GM12878 (cell line): Measurements from ENCODE around the gene PCCA. TPM values are rescaled to one million over a fixed set of nuclear protein-coding genes. Genes with fewer than 3 reads are reported as not detected.

Experiments used
- ATAC-seq: fragments of 200-7000 bp; cut with Tn5 transposase; 3 replicates; pipeline ENCODE4 v1.9.1; 2020; ENCODE audit warnings: mild to moderate bottlenecking, moderate library complexity
- BruUV-seq: library from RNA; stranded (reverse); fragments of 400-500 nt; replicated peaks from 2 replicates; lab custom pipeline; 2021; lab: Mats Ljungman, UMichigan
- CTCF ChIA-PET: fragments of 300-600 bp; sonication (Branson Sonifier 250); formaldehyde crosslinking; extraction: SDS; loops from one replicate; lab custom pipeline; 2021; ENCODE audit warnings: inconsistent platforms; lab: Yijun Ruan, JAX
- POLR2A ChIA-PET: fragments of 350-600 bp; formaldehyde crosslinking; extraction: SDS; loops from one replicate; lab custom pipeline; 2021; ENCODE audit warnings: inconsistent platforms; lab: Charles Lee
- RAD21 ChIA-PET: fragments of 300-600 bp; sonication (Branson Sonifier 250); formaldehyde crosslinking; loops from one replicate; lab custom pipeline; 2023; ENCODE audit warnings: antibody characterized with exemption; ENCODE audit not compliant: unreplicated experiment; lab: Charles Lee
- SMC1A ChIA-PET: fragments of 300-600 bp; sonication (Branson Sonifier 250); formaldehyde crosslinking; loops from one replicate; lab custom pipeline; 2023; ENCODE audit not compliant: unreplicated experiment, uncharacterized antibody; lab: Charles Lee
- DNase-seq: peaks from one replicate; pipeline ENCODE4 v3.0.0-alpha.2; 2011; ENCODE audit warnings: low read depth, low spot score
- FAIRE-seq: peaks from 3 replicates; lab custom pipeline; 2011; peaks lifted over from hg19 to GRCh38; lab: Jason Lieb, UNC
- H2AFZ ChIP-seq: 2 replicates; pipeline ENCODE4 v1.6.0; 2011; ENCODE audit warnings: low read depth, low read length, control low read depth; ENCODE audit not compliant: control insufficient read depth
- H3K27ac ChIP-seq: 2 replicates; pipeline ENCODE4 v1.5.1; 2011; ENCODE audit warnings: control low read depth; ENCODE audit not compliant: control insufficient read depth, insufficient read depth
- H3K27me3 ChIP-seq, 2 experiments: replicated peaks in 1 of 2; 2 replicates each; pipeline versions ENCODE4 v1.6.0 to v1.6.1; 2011; ENCODE audit warnings: low read length in 1 of 2; ENCODE audit not compliant: control insufficient read depth in 2 of 2, insufficient read depth in 2 of 2
- H3K36me3 ChIP-seq, 2 experiments: 2 replicates each; pipeline ENCODE4 v1.5.1; 2011; ENCODE audit warnings: low read length in 1 of 2; ENCODE audit not compliant: control insufficient read depth in 2 of 2, insufficient read depth in 2 of 2
- H3K4me1 ChIP-seq: 2 replicates; pipeline ENCODE4 v1.6.1; 2011; ENCODE audit warnings: mild to moderate bottlenecking, low read length, moderate library complexity, mixed read lengths; ENCODE audit not compliant: control insufficient read depth, insufficient read depth
- H3K4me2 ChIP-seq: 2 replicates; pipeline ENCODE4 v1.6.0; 2011; ENCODE audit warnings: control low read depth; ENCODE audit not compliant: control insufficient read depth, insufficient read depth
- H3K4me3 ChIP-seq: fragments of 200-600 bp; sonication (generic); 2 replicates; pipeline ENCODE4 v1.5.1; 2016
- H3K79me2 ChIP-seq: 2 replicates; pipeline ENCODE4 v1.6.0; 2011; ENCODE audit warnings: low read length; ENCODE audit not compliant: control insufficient read depth, insufficient read depth
- H3K9ac ChIP-seq: 2 replicates; pipeline ENCODE4 v1.8.0; 2011; ENCODE audit warnings: low read length, control low read depth, mixed read lengths; ENCODE audit not compliant: control insufficient read depth, insufficient read depth
- H3K9me3 ChIP-seq: replicated peaks from 3 replicates; pipeline ENCODE4 v1.5.1; 2011; ENCODE audit warnings: mild to moderate bottlenecking, low read length; ENCODE audit not compliant: control insufficient read depth, insufficient read depth
- H4K20me1 ChIP-seq: 2 replicates; pipeline ENCODE4 v1.6.0; 2011; ENCODE audit not compliant: control insufficient read depth, insufficient read depth
- CREB1 ChIP-seq: IDR thresholded peaks from 2 replicates; pipeline ENCODE4 v1.6.1; 2012; ENCODE audit warnings: low read depth, mild to moderate bottlenecking, inconsistent platforms
- EZH2 ChIP-seq: IDR thresholded peaks from 2 replicates; pipeline ENCODE4 v1.6.1; 2012; ENCODE audit warnings: low read depth, mild to moderate bottlenecking, control low read depth, inconsistent platforms, low read length, borderline replicate concordance; ENCODE audit not compliant: control insufficient read depth
- GABPA ChIP-seq: IDR thresholded peaks from 2 replicates; pipeline ENCODE4 v1.6.1; 2014; ENCODE audit warnings: antibody characterized with exemption, low read depth, mild to moderate bottlenecking, inconsistent platforms
- NBN ChIP-seq: fragments of 450-650 bp; IDR thresholded peaks from 2 replicates; pipeline ENCODE4 v1.6.1; 2016
- POLR2AphosphoS5 ChIP-seq: IDR thresholded peaks from 2 replicates; pipeline ENCODE4 v1.6.1; 2011; ENCODE audit warnings: mild to moderate bottlenecking, low read length, inconsistent platforms
- SMC3 ChIP-seq: IDR thresholded peaks from 2 replicates; pipeline ENCODE4 v1.6.1; 2011; ENCODE audit warnings: low read length, improper control_type of control experiment, borderline replicate concordance
- ZNF24 ChIP-seq: fragments of 450-650 bp; IDR thresholded peaks from 2 replicates; pipeline ENCODE4 v1.6.1; 2017; ENCODE audit warnings: antibody characterized with exemption, mild to moderate bottlenecking
- ZNF622 ChIP-seq: fragments of 450-650 bp; IDR thresholded peaks from 2 replicates; pipeline ENCODE4 v1.6.1; 2017; ENCODE audit warnings: mild to moderate bottlenecking, inconsistent platforms
- WGBS: methylation state at CpG from one replicate; pipeline ENCODE4 v1.1.6; 2016; ENCODE audit warnings: low lambda C conversion rate; ENCODE audit not compliant: insufficient replicate concordance, insufficient coverage; ENCODE audit errors: missing lambda C conversion rate; 5-methylcytosine and 5-hydroxymethylcytosine counted together
- in situ Hi-C: fragments of 300-500 bp; cut with MboI; formaldehyde crosslinking; loops from 9 replicates; pipeline ENCODE4 v1.14.3; 2018; ENCODE audit warnings: mixed read lengths
- intact Hi-C: fragments of 100-400 bp; cut with micrococcal nuclease; formaldehyde crosslinking; loops from one replicate; pipeline ENCODE4 v1.14.2; 2022; ENCODE audit not compliant: unreplicated experiment
- polyA plus RNA-seq, 11 experiments: library from polyadenylated mRNA; depleted of rRNA in 4 of 11; unstranded in 6 of 11; stranded (reverse) in 5 of 11; fragments of >200 nt; fragmentation: Nextera tagmentation in 4 of 11; fragmentation: Illumina TruSeq in 1 of 11; extraction: Ambion mirVana in 4 of 11; extraction: Trizol in 1 of 11; gene quantifications; 1 replicate in 1 of 11; 2 replicates in 10 of 11; pipeline versions ENCODE4 v1.2.1 to v1.2.3, GENCODE V29; 2011 to 2016; ENCODE audit warnings: inconsistent platforms in 2 of 11, missing spikeins in 2 of 11, low read depth in 1 of 11
- total RNA-seq, 4 experiments: library from RNA; depleted of rRNA in 3 of 4; stranded (reverse); fragments of >200 nt in 3 of 4; fragmentation: Illumina TruSeq in 1 of 4; extraction: Trizol in 1 of 4; gene quantifications; 2 replicates each; pipeline versions ENCODE4 v1.2.1 to v1.2.3, GENCODE V29; 2013 to 2021
- TF ChIP-seq, protein P1 (sequence below): fragments of 450-650 bp; IDR thresholded peaks from 2 replicates; pipeline ENCODE4 v1.6.1; 2017; ENCODE audit warnings: mild to moderate bottlenecking, moderate library complexity
- TF ChIP-seq, protein P2 (sequence below): fragments of 150-350 bp; IDR thresholded peaks from 2 replicates; pipeline ENCODE4 v1.6.1; 2016; ENCODE audit warnings: low read depth, low read length
- TF ChIP-seq, protein P3 (sequence below): IDR thresholded peaks from 2 replicates; pipeline ENCODE4 v1.6.1; 2012; ENCODE audit warnings: low read length, inconsistent platforms

PCCA gene
- total and polyA plus RNA-seq, 10 of the 15 experiments (the other 5 are each of a cell fraction or from before 2014, with no cell fraction given), result 5.9 to 18.2 (median 12.4) TPM

DNA sequence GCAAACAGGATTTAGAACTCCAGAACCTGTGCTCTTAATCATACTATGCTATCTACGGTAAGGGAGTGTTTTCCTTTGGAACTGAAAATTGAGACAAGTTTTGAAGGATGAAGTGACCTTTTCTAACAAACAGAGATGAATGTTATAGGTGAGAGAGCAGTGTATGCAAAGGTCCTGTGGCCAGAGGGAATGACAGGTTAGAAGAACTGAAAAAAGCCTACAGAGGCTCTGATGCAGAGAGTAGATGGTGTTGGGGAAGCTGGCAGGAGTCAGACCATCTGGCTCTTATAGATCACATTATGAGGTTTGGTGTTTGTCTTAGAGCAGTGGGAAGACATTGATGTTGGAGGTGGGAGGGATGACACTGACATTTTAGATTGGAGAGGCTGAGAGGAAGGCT, 2.0 kb downstream of the PCCA start (continued):
- TF ChIP-seq, protein P1, sequence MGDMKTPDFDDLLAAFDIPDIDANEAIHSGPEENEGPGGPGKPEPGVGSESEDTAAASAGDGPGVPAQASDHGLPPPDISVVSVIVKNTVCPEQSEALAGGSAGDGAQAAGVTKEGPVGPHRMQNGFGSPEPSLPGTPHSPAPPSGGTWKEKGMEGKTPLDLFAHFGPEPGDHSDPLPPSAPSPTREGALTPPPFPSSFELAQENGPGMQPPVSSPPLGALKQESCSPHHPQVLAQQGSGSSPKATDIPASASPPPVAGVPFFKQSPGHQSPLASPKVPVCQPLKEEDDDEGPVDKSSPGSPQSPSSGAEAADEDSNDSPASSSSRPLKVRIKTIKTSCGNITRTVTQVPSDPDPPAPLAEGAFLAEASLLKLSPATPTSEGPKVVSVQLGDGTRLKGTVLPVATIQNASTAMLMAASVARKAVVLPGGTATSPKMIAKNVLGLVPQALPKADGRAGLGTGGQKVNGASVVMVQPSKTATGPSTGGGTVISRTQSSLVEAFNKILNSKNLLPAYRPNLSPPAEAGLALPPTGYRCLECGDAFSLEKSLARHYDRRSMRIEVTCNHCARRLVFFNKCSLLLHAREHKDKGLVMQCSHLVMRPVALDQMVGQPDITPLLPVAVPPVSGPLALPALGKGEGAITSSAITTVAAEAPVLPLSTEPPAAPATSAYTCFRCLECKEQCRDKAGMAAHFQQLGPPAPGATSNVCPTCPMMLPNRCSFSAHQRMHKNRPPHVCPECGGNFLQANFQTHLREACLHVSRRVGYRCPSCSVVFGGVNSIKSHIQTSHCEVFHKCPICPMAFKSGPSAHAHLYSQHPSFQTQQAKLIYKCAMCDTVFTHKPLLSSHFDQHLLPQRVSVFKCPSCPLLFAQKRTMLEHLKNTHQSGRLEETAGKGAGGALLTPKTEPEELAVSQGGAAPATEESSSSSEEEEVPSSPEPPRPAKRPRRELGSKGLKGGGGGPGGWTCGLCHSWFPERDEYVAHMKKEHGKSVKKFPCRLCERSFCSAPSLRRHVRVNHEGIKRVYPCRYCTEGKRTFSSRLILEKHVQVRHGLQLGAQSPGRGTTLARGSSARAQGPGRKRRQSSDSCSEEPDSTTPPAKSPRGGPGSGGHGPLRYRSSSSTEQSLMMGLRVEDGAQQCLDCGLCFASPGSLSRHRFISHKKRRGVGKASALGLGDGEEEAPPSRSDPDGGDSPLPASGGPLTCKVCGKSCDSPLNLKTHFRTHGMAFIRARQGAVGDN, result no peak
- TF ChIP-seq, all 136 proteins: peak for 0

DNA sequence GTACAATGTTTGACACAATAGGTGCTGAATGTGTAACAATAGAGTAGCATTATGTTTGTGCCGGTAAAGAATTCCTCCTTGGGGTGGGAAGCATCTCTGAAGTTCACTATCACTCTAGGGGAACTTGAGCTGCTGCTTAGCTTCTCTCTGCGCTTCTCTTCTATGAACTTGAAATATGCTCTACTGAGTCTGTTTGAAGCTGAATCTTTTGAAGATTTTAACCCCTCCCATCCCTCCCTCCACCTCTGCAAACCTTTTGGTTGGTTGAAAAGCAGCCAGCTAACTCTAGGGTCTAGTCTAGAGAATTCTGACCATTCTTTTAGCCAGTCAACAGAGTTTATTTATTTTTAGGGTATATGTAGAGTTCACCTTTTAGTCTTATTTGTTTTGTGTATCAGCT, 2.5 kb downstream of the PCCA start:
- H3K9me3 ChIP-seq, result no peaks in the 10 kb centered on the region; the same call in 2 of the 3 replicates
- CTCF ChIA-PET, result no interaction called here
- DNase-seq, result no peak
- WGBS, result 100% methylated on average over 2 of the region's 2 CpGs
- H3K36me3 ChIP-seq, result no peaks in the 10 kb centered on the region
- BruUV-seq, result no TSS peak
- no peak overlapping the region for H3K27ac ChIP-seq
- no peaks in the 10 kb centered on the region for H3K4me1 ChIP-seq
- no peak for ATAC-seq
- in situ Hi-C loops (no loop called here), intact Hi-C loops (no loop called here)
- peaks cover 11% of the 10 kb centered on the region for H3K79me2 ChIP-seq
- FAIRE-seq, result no peak
- SMC1A ChIA-PET, result interaction anchor here (0.7 kb wide), 1 partner anchor 52 kb away, joined by 4 read pairs; no protein-coding TSS in a partner anchor
- H3K4me3 ChIP-seq, result no peak overlapping the region
- no peak overlapping the region for H3K9ac ChIP-seq
- H4K20me1 ChIP-seq, result no peaks in the 10 kb centered on the region
- RAD21 ChIA-PET, result interaction anchor here (1.8 kb wide), 1 partner anchor 144 kb away, joined by 5 read pairs; no protein-coding TSS in a partner anchor
- no peak overlapping the region for H2AFZ ChIP-seq
- H3K27me3 ChIP-seq, result no peaks in the 10 kb centered on the region
- no peak for TF ChIP-seq GABPA
- no peak for TF ChIP-seq POLR2AphosphoS5
- TF ChIP-seq ZNF24, result no peak
- TF ChIP-seq ZNF622, result no peak
- TF ChIP-seq, protein P2, sequence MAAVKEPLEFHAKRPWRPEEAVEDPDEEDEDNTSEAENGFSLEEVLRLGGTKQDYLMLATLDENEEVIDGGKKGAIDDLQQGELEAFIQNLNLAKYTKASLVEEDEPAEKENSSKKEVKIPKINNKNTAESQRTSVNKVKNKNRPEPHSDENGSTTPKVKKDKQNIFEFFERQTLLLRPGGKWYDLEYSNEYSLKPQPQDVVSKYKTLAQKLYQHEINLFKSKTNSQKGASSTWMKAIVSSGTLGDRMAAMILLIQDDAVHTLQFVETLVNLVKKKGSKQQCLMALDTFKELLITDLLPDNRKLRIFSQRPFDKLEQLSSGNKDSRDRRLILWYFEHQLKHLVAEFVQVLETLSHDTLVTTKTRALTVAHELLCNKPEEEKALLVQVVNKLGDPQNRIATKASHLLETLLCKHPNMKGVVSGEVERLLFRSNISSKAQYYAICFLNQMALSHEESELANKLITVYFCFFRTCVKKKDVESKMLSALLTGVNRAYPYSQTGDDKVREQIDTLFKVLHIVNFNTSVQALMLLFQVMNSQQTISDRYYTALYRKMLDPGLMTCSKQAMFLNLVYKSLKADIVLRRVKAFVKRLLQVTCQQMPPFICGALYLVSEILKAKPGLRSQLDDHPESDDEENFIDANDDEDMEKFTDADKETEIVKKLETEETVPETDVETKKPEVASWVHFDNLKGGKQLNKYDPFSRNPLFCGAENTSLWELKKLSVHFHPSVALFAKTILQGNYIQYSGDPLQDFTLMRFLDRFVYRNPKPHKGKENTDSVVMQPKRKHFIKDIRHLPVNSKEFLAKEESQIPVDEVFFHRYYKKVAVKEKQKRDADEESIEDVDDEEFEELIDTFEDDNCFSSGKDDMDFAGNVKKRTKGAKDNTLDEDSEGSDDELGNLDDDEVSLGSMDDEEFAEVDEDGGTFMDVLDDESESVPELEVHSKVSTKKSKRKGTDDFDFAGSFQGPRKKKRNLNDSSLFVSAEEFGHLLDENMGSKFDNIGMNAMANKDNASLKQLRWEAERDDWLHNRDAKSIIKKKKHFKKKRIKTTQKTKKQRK, result no peak
- no peak for TF ChIP-seq CREB1
- no peak for TF ChIP-seq NBN
- TF ChIP-seq EZH2, result no peak
- TF ChIP-seq SMC3, result no peak
- TF ChIP-seq, protein P3, sequence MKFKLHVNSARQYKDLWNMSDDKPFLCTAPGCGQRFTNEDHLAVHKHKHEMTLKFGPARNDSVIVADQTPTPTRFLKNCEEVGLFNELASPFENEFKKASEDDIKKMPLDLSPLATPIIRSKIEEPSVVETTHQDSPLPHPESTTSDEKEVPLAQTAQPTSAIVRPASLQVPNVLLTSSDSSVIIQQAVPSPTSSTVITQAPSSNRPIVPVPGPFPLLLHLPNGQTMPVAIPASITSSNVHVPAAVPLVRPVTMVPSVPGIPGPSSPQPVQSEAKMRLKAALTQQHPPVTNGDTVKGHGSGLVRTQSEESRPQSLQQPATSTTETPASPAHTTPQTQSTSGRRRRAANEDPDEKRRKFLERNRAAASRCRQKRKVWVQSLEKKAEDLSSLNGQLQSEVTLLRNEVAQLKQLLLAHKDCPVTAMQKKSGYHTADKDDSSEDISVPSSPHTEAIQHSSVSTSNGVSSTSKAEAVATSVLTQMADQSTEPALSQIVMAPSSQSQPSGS, result no peak
- H3K4me2 ChIP-seq, result no peak overlapping the region
- POLR2A ChIA-PET, result interaction anchor here (0.6 to 0.7 kb wide), 2 partner anchors 25 to 81 kb away, joined by 3 read pairs; no protein-coding TSS in a partner anchor
